ENCODE measurements around the gene KHDC4.

GRCh38 chr1:155940993-155941844 is 7.0 kb upstream of the KHDC4 start, which contains the start of gene RXFP4:
- TF ChIP-seq SMAD4 (CRISPR knock-in tag; conservative IDR thresholded peaks at IDR 0.05) (no peak), HSF4 (CRISPR knock-in tag; IDR thresholded peaks at IDR 0.05; ENCODE audit: borderline replicate concordance) (no peak), E2F1 (CRISPR knock-in tag; IDR thresholded peaks at IDR 0.05) (no peak), RHOXF2B (CRISPR knock-in tag; conservative IDR thresholded peaks at IDR 0.05) (no peak)

All from K562 (cell line).